Rectal smooth muscle tissue (tissue), 1 donor: Measurements from ENCODE around the gene BAIAP3.
A peak's percentile ranks its signal among the peaks of the same experiment; 100 is the strongest.

Experiments
- H3K27ac ChIP-seq: one replicate; pipeline ENCODE4 v1.7.0; 2013; ENCODE audit warnings: low read depth, low read length, inconsistent platforms
- H3K27me3 ChIP-seq: one replicate; pipeline ENCODE4 v1.7.0; 2013; ENCODE audit warnings: low read length; ENCODE audit not compliant: control insufficient read depth, insufficient read depth
- H3K36me3 ChIP-seq: one replicate; pipeline ENCODE4 v1.7.0; 2013; ENCODE audit warnings: low read length; ENCODE audit not compliant: control insufficient read depth, insufficient read depth
- H3K4me1 ChIP-seq: one replicate; pipeline ENCODE4 v1.7.0; 2013; ENCODE audit warnings: low read length; ENCODE audit not compliant: control insufficient read depth, insufficient read depth
- H3K4me3 ChIP-seq: one replicate; pipeline ENCODE4 v1.7.0; 2013; ENCODE audit warnings: low read length
- H3K9ac ChIP-seq: one replicate; pipeline ENCODE4 v1.7.0; 2013; ENCODE audit warnings: low read length

Gene BAIAP3

GRCh38 chr16:1306334-1306733, 27.1 kb upstream of the BAIAP3 start:
- no peak overlapping the region for H3K4me3 ChIP-seq
- H3K27ac ChIP-seq, result no peak overlapping the region
- peaks cover 10% of the 10 kb centered on the region for H3K4me1 ChIP-seq
- peaks cover 6% of the 10 kb centered on the region for H3K27me3 ChIP-seq
- no peak overlapping the region for H3K9ac ChIP-seq
- no peaks in the 10 kb centered on the region for H3K36me3 ChIP-seq

- Histone ChIP-seq H3K36me3 (no peaks in the 10 kb centered on the region), H3K4me1 (peaks cover 20% of the 10 kb centered on the region), H3K9ac (no peak overlapping the region), H3K4me3 (peak overlapping the region; percentile 52), H3K27me3 (no peaks in the 10 kb centered on the region), H3K27ac (peak overlapping the region; percentile 97)
Observed at GRCh38 chr16:1308036-1308976, 25.1 kb upstream of the BAIAP3 start.

- H3K4me1 ChIP-seq, result peaks cover 20% of the 10 kb centered on the region
- no peaks in the 10 kb centered on the region for H3K27me3 ChIP-seq
- peak within 1 kb of the TSS; percentile 97 for H3K27ac ChIP-seq
- H3K9ac ChIP-seq, result peak within 1 kb of the TSS; percentile 86
- peak within 1 kb of the TSS; percentile 78 for H3K4me3 ChIP-seq
- H3K36me3 ChIP-seq, result peaks cover 5% of the 10 kb centered on the region
Observed at GRCh38 chr16:1308977-1309885, 24.2 kb upstream of the BAIAP3 start, which contains the start of gene UBE2I. Gene UBE2I (plus strand): TSS chr16:1309636. CDS start chr16:1314031, 4,395 bp downstream.

- H3K4me3 ChIP-seq, result peak overlapping the region; percentile 77
- H3K27ac ChIP-seq, result peak overlapping the region; percentile 16
- H3K4me1 ChIP-seq, result peaks cover 20% of the 10 kb centered on the region
- peaks cover 14% of the 10 kb centered on the region for H3K36me3 ChIP-seq
- H3K9ac ChIP-seq, result peak overlapping the region; percentile 25
- no peaks in the 10 kb centered on the region for H3K27me3 ChIP-seq
Observed at GRCh38 chr16:1309888-1310831, 23.3 kb upstream of the BAIAP3 start.

GRCh38 chr16:1310832-1311200, 22.6 kb upstream of the BAIAP3 start:
- Histone ChIP-seq H3K4me3 (peak overlapping the region; percentile 77), H3K9ac (peak overlapping the region; percentile 25), H3K27ac (no peak overlapping the region), H3K4me1 (peaks cover 20% of the 10 kb centered on the region), H3K36me3 (peaks cover 21% of the 10 kb centered on the region), H3K27me3 (no peaks in the 10 kb centered on the region)

- Histone ChIP-seq H3K36me3 (peaks cover 25% of the 10 kb centered on the region), H3K27ac (no peak overlapping the region), H3K4me1 (peaks cover 20% of the 10 kb centered on the region), H3K4me3 (peak overlapping the region; percentile 77), H3K9ac (peak overlapping the region; percentile 25), H3K27me3 (no peaks in the 10 kb centered on the region)
Observed at GRCh38 chr16:1311212-1311737, 22.2 kb upstream of the BAIAP3 start.

- Histone ChIP-seq H3K27ac (no peak overlapping the region), H3K4me3 (peak overlapping the region; percentile 77), H3K9ac (peak overlapping the region; percentile 25), H3K36me3 (peaks cover 31% of the 10 kb centered on the region), H3K4me1 (peaks cover 20% of the 10 kb centered on the region), H3K27me3 (no peaks in the 10 kb centered on the region)
Observed at GRCh38 chr16:1311738-1312466, 21.5 kb upstream of the BAIAP3 start.

- no peak overlapping the region for H3K9ac ChIP-seq
- no peaks in the 10 kb centered on the region for H3K27me3 ChIP-seq
- H3K36me3 ChIP-seq, result peaks cover 34% of the 10 kb centered on the region
- peaks cover 20% of the 10 kb centered on the region for H3K4me1 ChIP-seq
- H3K4me3 ChIP-seq, result no peak overlapping the region
- no peak overlapping the region for H3K27ac ChIP-seq
Observed at GRCh38 chr16:1312467-1312816, 21.0 kb upstream of the BAIAP3 start.

GRCh38 chr16:1312903-1313302, 20.5 kb upstream of the BAIAP3 start:
- H3K9ac ChIP-seq, result no peak overlapping the region
- peaks cover 20% of the 10 kb centered on the region for H3K4me1 ChIP-seq
- no peak overlapping the region for H3K27ac ChIP-seq
- no peak overlapping the region for H3K4me3 ChIP-seq
- H3K36me3 ChIP-seq, result peaks cover 39% of the 10 kb centered on the region
- H3K27me3 ChIP-seq, result no peaks in the 10 kb centered on the region

GRCh38 chr16:1313721-1314369, 19.6 kb upstream of the BAIAP3 start:
- Histone ChIP-seq H3K36me3 (peaks cover 46% of the 10 kb centered on the region), H3K27me3 (no peaks in the 10 kb centered on the region), H3K4me1 (peaks cover 20% of the 10 kb centered on the region), H3K27ac (no peak overlapping the region), H3K9ac (no peak overlapping the region), H3K4me3 (no peak overlapping the region)
